ENCODE results near the gene SYCE3. TPM values are rescaled to one million over a fixed set of nuclear protein-coding genes. Genes with fewer than 3 reads are reported as not detected.

SYCE3 gene
- total RNA-seq, 1 donor from 2014 or later = not detected

GRCh38 chr22:50579752-50580151 is 17.0 kb upstream of the SYCE3 start:
- H3K4me1 Mint-ChIP-seq = peaks cover 6% of the 10 kb centered on the region

GRCh38 chr22:50578776-50579310 is 16.1 kb upstream of the SYCE3 start:
- Histone ChIP-seq H3K4me2 (no peak overlapping the region), H3K27me3 (no peaks in the 10 kb centered on the region), H3K27ac (no peak overlapping the region), H3K9me3 (ENCODE audit: low read depth) (no peaks in the 10 kb centered on the region), H3K4me3 (no peak overlapping the region), H3K36me3 (no peaks in the 10 kb centered on the region), H3K4me1 (peaks cover 3% of the 10 kb centered on the region), H4K20me1 (ENCODE audit: low read depth) (no peaks in the 10 kb centered on the region), H2AFZ (replicated peaks) (no peak overlapping the region), H3K9ac (no peak overlapping the region), H3K79me2 (ENCODE audit: low read depth) (peaks cover 12% of the 10 kb centered on the region), H3F3A (ENCODE audit: low read depth) (peaks cover 19% of the 10 kb centered on the region)
- Mint-ChIP-seq H3K27me3 (ENCODE audit: insufficient read depth, low read depth) (peaks cover 9% of the 10 kb centered on the region), H3K4me3 (no peak overlapping the region), H3K36me3 (peaks cover 5% of the 10 kb centered on the region), H3K4me1 (peaks cover 6% of the 10 kb centered on the region), H3K27ac (no peak overlapping the region), H3K9me3 (no peaks in the 10 kb centered on the region)
- no peak for DNase-seq (ENCODE audit: low spot score)
- TF ChIP-seq EZH2phosphoT487 (IDR thresholded peaks at IDR 0.05) (no peak), EZH2 (IDR thresholded peaks at IDR 0.05) (no peak), CTCF (IDR thresholded peaks at IDR 0.05) (no peak)

More at GRCh38 chr22:50579752-50580151, 17.0 kb upstream of the SYCE3 start:
- no peak overlapping the region for H3K4me2 ChIP-seq
- no peak overlapping the region for H2AFZ ChIP-seq (replicated peaks)
- H4K20me1 ChIP-seq (ENCODE audit: low read depth) = no peaks in the 10 kb centered on the region
- no peak for DNase-seq (ENCODE audit: low spot score)
- H3K9me3 ChIP-seq (ENCODE audit: low read depth) = no peaks in the 10 kb centered on the region
- TF ChIP-seq EZH2 (IDR thresholded peaks at IDR 0.05) = no peak
- Mint-ChIP-seq H3K9me3 (no peaks in the 10 kb centered on the region), H3K36me3 (peaks cover 5% of the 10 kb centered on the region), H3K27me3 (ENCODE audit: insufficient read depth, low read depth) (peaks cover 9% of the 10 kb centered on the region), H3K4me3 (no peak overlapping the region), H3K27ac (peak overlapping the region; percentile 51)
- H3K9ac ChIP-seq = no peak overlapping the region
- no peak overlapping the region for H3K4me3 ChIP-seq
- H3K79me2 ChIP-seq (ENCODE audit: low read depth) = peaks cover 12% of the 10 kb centered on the region
- H3K27ac ChIP-seq = no peak overlapping the region
- no peaks in the 10 kb centered on the region for H3K36me3 ChIP-seq
- peaks cover 4% of the 10 kb centered on the region for H3K4me1 ChIP-seq
- peaks cover 19% of the 10 kb centered on the region for H3F3A ChIP-seq (ENCODE audit: low read depth)
- no peaks in the 10 kb centered on the region for H3K27me3 ChIP-seq

GRCh38 chr22:50577987-50578775 is 15.5 kb upstream of the SYCE3 start, which contains the start of gene CPT1B:
Gene CPT1B (minus strand): TSS chr22:50578427. CDS start chr22:50577915, 512 bp downstream.
- Histone ChIP-seq H3K27ac (no peak within 1 kb of the TSS), H3K27me3 (no peaks in the 10 kb centered on the region), H3F3A (ENCODE audit: low read depth) (peaks cover 13% of the 10 kb centered on the region), H3K4me1 (no peaks in the 10 kb centered on the region), H3K79me2 (ENCODE audit: low read depth) (peaks cover 12% of the 10 kb centered on the region), H3K36me3 (no peaks in the 10 kb centered on the region), H3K9me3 (ENCODE audit: low read depth) (no peaks in the 10 kb centered on the region), H3K4me2 (no peak within 1 kb of the TSS), H2AFZ (replicated peaks) (no peak within 1 kb of the TSS), H4K20me1 (ENCODE audit: low read depth) (no peaks in the 10 kb centered on the region), H3K4me3 (no peak within 1 kb of the TSS), H3K9ac (no peak within 1 kb of the TSS)
- Mint-ChIP-seq H3K4me3 (no peak within 1 kb of the TSS), H3K36me3 (peaks cover 5% of the 10 kb centered on the region), H3K27ac (no peak within 1 kb of the TSS), H3K27me3 (ENCODE audit: insufficient read depth, low read depth) (peaks cover 9% of the 10 kb centered on the region), H3K4me1 (no peaks in the 10 kb centered on the region), H3K9me3 (no peaks in the 10 kb centered on the region)
- no peak for TF ChIP-seq EZH2 (IDR thresholded peaks at IDR 0.05)
- no peak for TF ChIP-seq EZH2phosphoT487 (IDR thresholded peaks at IDR 0.05)
- no peak for TF ChIP-seq CTCF (IDR thresholded peaks at IDR 0.05)
- DNase-seq (ENCODE audit: low spot score) = no peak

- Histone ChIP-seq H3K4me3 (no peak overlapping the region), H3K36me3 (no peaks in the 10 kb centered on the region), H3K9ac (no peak overlapping the region), H3K79me2 (ENCODE audit: low read depth) (peaks cover 12% of the 10 kb centered on the region), H4K20me1 (ENCODE audit: low read depth) (no peaks in the 10 kb centered on the region), H3K27ac (no peak overlapping the region), H2AFZ (replicated peaks) (no peak overlapping the region), H3K4me2 (no peak overlapping the region), H3K27me3 (no peaks in the 10 kb centered on the region), H3F3A (ENCODE audit: low read depth) (peaks cover 11% of the 10 kb centered on the region), H3K9me3 (ENCODE audit: low read depth) (no peaks in the 10 kb centered on the region), H3K4me1 (no peaks in the 10 kb centered on the region)
- TF ChIP-seq CTCF (IDR thresholded peaks at IDR 0.05) (no peak), EZH2 (IDR thresholded peaks at IDR 0.05) (no peak), EZH2phosphoT487 (IDR thresholded peaks at IDR 0.05) (no peak)
- DNase-seq (ENCODE audit: low spot score) = no peak
- Mint-ChIP-seq H3K27me3 (ENCODE audit: insufficient read depth, low read depth) (peaks cover 9% of the 10 kb centered on the region), H3K9me3 (no peaks in the 10 kb centered on the region), H3K36me3 (peaks cover 5% of the 10 kb centered on the region), H3K4me1 (no peaks in the 10 kb centered on the region), H3K27ac (no peak overlapping the region), H3K4me3 (no peak overlapping the region)
Measured at GRCh38 chr22:50577697-50577986, 14.9 kb upstream of the SYCE3 start.
